Caki2 (cell line): ENCODE measurements around the gene RPS6KB1. TPM values are rescaled to one million over a fixed set of nuclear protein-coding genes. Genes with fewer than 3 reads are reported as not detected.
"Not testable (repeated sequence)": the region's sequence is repeated elsewhere in the genome, so short reads cannot be mapped to it uniquely, and the experiment has no call there.

Experiments used
- DNase-seq: peaks from one replicate; pipeline ENCODE4 v3.0.0-alpha.2; 2015; ENCODE audit warnings: low read depth
- in situ Hi-C: cut with HindIII; loops from 2 replicates; pipeline ENCODE4 v1.10.0; 2016; ENCODE audit warnings: low sequenced_read_pairs, low pct_unique_long_range_greater_than_20kb, mixed read lengths
- total RNA-seq: library from RNA; depleted of rRNA; stranded (reverse); fragments of >200 nt; shearing (Covaris generic); gene quantifications from 2 replicates; pipeline ENCODE4 v1.2.3, GENCODE V29; 2014; ENCODE audit warnings: low replicate concordance

The RPS6KB1 gene
- total RNA-seq, 1 experiment from 2014 or later: 4.2 TPM

GRCh38 chr17:59914274-59914854, 21.4 kb downstream of the RPS6KB1 start:
- no peak for DNase-seq
- in situ Hi-C loops: no loop called here

DNA sequence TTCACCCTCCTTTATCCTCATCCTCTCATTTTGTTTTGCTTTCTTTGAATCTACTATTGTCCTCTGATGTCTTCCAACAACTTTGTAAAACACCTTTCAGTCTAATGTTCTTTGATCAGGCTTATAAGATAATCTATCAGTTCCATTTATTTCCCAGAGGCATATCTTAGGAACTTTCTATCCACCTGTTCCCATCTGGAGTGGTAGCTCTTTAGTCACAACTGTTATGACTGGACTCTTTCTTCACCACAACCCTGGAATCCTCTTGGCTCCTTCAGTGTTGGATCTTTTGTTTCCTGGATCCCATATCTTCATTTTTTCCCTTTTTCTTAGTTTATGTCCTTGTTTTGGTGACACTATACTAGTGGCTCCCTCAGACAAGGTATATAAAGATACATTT, 23.5 kb downstream of the RPS6KB1 start:
- no peak for DNase-seq
- in situ Hi-C loops: no loop called here

DNA sequence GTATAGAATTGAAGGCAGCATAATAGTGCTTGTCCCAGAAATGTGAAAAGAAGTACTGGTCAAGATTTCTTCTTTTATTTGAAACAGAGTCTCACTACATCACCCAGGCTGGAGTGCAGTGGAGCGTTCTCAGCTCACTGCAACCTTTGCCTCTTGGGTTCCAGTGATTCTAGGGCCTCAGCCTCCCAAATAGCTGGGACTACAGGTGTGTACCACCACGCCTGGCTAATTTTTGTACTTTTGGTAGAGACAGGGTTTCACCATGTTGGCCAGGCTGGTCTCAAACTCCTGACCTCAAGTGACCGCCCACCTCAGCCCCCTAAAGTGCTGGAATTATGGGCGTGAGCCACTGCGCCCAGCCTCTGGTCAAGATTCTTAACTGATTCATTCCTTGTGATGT, 27.7 kb downstream of the RPS6KB1 start:
- not testable (repeated sequence) for DNase-seq

DNA sequence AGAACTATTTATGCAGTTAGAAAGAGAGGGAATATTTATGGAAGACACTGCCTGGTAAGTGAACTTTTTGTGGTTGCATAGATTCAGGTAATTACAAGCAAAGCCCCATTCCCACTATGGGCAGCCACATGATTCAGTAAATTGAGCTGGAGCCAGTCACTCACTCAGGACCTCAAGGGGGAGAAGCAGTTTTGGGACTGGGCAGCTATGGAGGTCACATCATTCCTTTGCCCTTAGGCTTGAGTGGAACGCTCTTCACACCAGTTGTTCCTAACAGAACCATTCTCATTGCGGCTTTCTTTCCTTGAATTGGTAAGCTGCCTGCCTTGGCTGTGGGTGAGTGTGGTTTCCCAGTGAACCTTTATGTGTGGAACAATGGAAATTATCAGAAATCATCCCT, 37.2 kb downstream of the RPS6KB1 start:
- in situ Hi-C loops, DNase-seq: not testable (repeated sequence)

More for the DNA sequence above, 27.7 kb downstream of the RPS6KB1 start:
- in situ Hi-C loops: not testable (repeated sequence)

DNA sequence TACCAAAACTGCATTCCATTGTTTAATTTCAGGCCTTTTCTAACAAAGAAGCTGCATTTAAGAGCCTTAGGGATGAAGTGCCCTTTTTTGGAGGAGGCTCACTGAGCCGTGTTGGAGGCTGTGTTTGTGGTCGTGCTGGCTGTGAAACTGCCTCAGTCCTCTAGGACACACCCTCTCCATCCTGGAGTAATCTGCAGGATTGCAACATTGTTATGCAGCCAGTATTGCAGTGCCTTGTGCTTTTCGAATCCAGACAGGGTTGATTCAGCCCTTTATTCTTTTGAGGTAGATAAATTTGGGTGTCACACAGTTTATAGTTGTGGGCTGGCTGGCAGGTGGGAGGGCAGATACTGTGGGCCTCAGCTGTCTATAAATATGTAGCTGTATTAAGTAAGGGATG, 37.8 kb downstream of the RPS6KB1 start:
- in situ Hi-C loops, DNase-seq: not testable (repeated sequence)

- in situ Hi-C loops, DNase-seq: not testable (repeated sequence)
Measured at GRCh38 chr17:59933317-59933716, 40.4 kb downstream of the RPS6KB1 start.

DNA sequence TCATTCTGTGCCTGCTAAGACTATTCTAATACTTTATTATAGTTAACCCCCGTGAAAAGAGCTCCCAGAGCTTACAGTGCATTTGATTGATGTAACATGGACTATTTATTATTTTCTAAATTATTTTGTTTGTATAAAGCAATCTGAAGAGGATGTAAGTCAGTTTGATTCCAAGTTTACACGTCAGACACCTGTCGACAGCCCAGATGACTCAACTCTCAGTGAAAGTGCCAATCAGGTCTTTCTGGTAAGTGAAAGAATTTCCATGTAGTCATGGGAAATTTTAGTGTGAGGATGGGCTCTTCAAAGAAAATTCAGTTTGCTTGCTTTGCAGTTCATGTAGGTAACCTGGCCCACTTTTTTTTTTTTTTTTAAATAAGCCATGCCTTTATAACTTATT, 47.8 kb downstream of the RPS6KB1 start:
- DNase-seq, in situ Hi-C loops: not testable (repeated sequence)

GRCh38 chr17:59941131-59941530, 48.2 kb downstream of the RPS6KB1 start:
- DNase-seq: no peak
- in situ Hi-C loops: no loop called here

DNA sequence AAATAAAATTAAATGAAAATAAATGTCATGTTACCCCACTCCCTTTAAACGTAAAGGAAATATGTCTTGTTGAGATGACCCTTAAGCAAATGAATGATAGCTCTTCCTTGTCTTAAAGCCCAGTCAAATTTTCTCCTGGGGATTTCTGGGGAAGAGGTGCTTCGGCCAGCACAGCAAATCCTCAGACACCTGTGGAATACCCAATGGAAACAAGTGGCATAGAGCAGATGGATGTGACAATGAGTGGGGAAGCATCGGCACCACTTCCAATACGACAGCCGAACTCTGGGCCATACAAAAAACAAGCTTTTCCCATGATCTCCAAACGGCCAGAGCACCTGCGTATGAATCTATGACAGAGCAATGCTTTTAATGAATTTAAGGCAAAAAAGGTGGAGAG, 53.5 kb downstream of the RPS6KB1 start:
- DNase-seq, in situ Hi-C loops: not testable (repeated sequence)

DNA sequence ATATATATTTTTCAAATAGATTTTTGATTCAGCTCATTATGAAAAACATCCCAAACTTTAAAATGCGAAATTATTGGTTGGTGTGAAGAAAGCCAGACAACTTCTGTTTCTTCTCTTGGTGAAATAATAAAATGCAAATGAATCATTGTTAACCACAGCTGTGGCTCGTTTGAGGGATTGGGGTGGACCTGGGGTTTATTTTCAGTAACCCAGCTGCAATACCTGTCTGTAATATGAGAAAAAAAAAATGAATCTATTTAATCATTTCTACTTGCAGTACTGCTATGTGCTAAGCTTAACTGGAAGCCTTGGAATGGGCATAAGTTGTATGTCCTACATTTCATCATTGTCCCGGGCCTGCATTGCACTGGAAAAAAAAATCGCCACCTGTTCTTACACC, 54.4 kb downstream of the RPS6KB1 start:
- in situ Hi-C loops: not testable (repeated sequence)

GRCh38 chr17:59950049-59950448, 57.1 kb downstream of the RPS6KB1 start:
- in situ Hi-C loops: no loop called here

More for the DNA sequence above, 54.4 kb downstream of the RPS6KB1 start:
- not testable (repeated sequence) for DNase-seq

DNA sequence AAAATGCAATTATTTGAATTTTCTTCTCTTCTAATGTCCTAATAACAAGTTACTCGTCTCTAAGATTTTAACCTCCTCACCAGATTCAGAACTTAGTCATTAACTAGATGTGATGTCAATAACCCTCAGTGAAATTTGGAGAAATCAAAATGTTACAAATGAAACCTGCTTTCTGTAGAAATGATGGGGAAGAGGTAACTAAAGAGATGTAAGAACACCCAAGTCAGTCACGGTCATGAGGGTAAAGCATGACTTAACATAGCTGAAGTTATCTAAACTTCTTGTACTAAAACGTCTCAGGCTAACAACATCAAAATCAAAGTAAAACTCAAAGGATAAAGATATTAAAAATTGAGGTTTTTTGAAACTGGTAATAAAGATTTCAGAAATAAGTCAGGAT, 61.9 kb downstream of the RPS6KB1 start:
- DNase-seq: no peak
- in situ Hi-C loops: no loop called here

More at GRCh38 chr17:59950049-59950448, 57.1 kb downstream of the RPS6KB1 start:
- no peak for DNase-seq

- DNase-seq, in situ Hi-C loops: not testable (repeated sequence)
Measured at GRCh38 chr17:59959574-59959973, 66.7 kb downstream of the RPS6KB1 start.

- no peak for DNase-seq
- in situ Hi-C loops: no loop called here
Measured at GRCh38 chr17:59962739-59963318, 69.9 kb downstream of the RPS6KB1 start.

GRCh38 chr17:59963738-59964481, 71.0 kb downstream of the RPS6KB1 start:
- in situ Hi-C loops: no loop called here
- DNase-seq: no peak

DNA sequence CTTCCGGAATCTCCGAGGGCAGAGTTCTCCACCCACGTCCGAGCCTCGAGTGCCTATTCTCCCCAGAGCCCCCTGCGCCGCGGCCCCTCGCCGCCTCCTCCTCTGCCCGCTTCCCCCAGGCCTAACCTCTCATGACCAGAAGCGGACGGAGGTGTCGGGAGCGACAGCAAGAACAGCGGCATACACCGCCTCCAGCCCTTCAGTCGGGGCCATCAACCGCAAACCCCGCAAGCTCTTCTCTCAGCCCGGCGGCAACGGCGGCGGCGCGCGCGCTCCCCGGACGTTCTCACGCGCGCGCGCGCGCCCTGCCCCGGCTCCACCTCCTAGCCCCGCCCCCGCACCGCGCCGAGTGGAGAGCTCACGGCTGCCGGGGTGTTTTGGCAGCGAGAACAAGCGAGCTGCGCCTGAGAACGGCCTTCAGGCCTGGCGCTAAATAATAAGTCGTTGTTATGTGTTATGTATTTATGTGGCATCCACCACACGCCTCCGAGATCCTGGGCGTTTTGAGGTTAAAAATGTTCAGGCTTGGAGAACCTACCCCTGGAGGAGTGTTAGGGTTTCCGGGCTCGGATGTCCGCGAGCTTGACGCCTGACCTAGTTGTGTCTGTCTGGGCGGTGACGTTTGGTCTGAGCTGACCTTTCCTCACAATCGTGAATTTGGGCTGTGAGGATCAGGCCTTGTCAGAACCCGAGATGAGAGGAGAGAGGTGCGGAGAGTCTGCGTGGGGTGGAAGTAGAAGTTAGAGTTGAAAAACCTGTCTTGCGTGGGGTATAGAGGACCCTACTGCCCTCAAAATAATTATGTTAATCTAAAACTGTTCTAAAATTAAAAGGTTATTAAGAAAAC, 71.8 kb downstream of the RPS6KB1 start, which contains the start of gene RNFT1:
Gene RNFT1, minus strand, starts transcription at position 259 of the 847 bp plus-strand sequence. Its CDS starts 77 bp downstream, at position 182.
- peak; percentile 87 for DNase-seq
- in situ Hi-C loops: no loop called here

DNA sequence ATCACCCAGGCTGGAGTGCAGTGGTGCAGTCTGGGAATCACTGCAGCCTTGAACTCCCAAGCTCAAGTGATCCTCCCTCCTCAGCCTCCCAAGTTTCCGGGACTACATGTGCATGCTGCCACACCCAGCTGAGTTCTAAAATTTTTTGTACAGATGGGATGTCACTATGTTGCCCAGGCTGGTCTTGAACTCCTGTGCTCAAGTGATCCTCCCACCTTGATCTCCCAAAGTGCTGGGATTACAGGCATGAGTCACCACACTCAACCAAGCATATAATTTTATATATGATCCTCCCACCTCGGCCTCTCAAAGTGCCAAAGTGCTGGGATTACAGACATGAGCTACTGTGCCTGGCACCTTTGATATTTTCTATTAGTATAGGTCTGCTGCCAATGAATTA, 78.8 kb downstream of the RPS6KB1 start:
- in situ Hi-C loops, DNase-seq: not testable (repeated sequence)

DNA sequence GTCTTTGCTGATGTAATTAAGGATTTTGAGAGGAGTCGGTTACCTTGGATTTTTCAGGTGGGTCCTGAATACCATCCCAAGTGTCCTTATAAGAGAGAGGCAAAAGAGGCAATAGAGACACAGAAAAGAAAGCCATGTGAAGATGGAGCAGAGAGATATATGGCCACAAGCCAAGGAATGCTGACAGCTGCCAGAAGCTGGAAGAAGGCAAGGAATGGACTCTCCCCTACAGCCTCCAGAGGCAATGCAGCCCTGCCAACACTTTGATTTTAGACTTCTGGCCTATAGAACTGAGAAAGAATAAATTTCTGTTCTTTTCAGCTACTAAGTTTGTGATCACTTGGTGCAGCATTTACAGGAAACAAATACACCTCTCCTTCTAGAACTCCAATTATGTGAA, 79.9 kb downstream of the RPS6KB1 start:
- in situ Hi-C loops: no loop called here
- no peak for DNase-seq
